Measurements from ENCODE around the gene POMP. TPM values are rescaled to one million over a fixed set of nuclear protein-coding genes. Genes with fewer than 3 reads are reported as not detected.
A peak's percentile ranks its signal among the peaks of the same experiment; 100 is the strongest.

POMP gene
- total RNA-seq, 3 donors from 2014 or later, result 56.9 to 68.4 (median 60.2) TPM

DNA sequence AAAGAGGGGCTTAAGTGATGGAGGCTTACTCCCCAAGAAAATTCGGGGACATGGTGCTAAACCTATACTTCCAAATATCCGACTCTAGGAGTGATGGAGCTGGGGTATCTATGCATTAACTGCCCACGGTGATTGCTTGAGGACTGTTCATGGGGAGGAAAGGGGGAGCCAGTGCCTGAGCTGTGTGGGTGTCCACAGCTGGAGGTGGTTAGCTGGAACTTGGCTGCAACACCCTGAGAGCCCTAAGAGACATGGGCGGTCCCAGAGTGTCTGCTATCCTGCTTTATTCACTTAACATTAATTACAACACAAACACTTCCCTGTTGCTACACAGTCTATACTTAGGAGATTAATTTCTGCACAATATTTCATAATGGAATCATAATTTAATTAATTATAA lies 28.1 kb upstream of the POMP start:
- Histone ChIP-seq H3K4me1 (ENCODE audit: low read depth) (no peaks in the 10 kb centered on the region), H3K9me3 (no peaks in the 10 kb centered on the region), H3K4me3 (no peak overlapping the region), H3K36me3 (ENCODE audit: low read depth) (no peaks in the 10 kb centered on the region)
- ATAC-seq (no peak), DNase-seq (no peak)
- intact Hi-C loops (cut with DNase I, micrococcal nuclease), result loop anchor here in 1 of 2 donors (10.0 kb wide), 1 partner anchor 306 kb away; no protein-coding TSS in a partner anchor
- TF ChIP-seq, protein P1, sequence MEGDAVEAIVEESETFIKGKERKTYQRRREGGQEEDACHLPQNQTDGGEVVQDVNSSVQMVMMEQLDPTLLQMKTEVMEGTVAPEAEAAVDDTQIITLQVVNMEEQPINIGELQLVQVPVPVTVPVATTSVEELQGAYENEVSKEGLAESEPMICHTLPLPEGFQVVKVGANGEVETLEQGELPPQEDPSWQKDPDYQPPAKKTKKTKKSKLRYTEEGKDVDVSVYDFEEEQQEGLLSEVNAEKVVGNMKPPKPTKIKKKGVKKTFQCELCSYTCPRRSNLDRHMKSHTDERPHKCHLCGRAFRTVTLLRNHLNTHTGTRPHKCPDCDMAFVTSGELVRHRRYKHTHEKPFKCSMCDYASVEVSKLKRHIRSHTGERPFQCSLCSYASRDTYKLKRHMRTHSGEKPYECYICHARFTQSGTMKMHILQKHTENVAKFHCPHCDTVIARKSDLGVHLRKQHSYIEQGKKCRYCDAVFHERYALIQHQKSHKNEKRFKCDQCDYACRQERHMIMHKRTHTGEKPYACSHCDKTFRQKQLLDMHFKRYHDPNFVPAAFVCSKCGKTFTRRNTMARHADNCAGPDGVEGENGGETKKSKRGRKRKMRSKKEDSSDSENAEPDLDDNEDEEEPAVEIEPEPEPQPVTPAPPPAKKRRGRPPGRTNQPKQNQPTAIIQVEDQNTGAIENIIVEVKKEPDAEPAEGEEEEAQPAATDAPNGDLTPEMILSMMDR (IDR thresholded peaks at IDR 0.05), result no peak

DNA sequence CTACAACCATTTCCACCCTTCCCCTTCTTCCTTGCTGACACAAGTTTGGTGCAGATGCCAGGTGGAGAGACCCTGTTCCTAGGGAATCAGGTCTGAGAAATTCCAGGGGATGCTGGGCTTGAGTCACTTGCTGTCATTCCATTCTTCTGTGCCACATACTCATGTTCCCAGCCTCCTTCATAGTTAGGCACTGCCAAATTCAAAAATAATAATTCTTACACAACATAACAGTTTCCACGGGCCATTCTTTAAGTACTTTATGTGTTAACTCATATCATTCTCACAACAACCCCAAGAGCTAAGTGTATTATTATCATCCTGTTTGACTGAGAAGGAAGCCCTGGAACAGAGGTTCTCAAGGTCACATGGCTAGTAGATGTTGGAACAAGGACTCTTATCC lies 27.1 kb upstream of the POMP start:
- Histone ChIP-seq H3K4me1 (ENCODE audit: low read depth) (no peaks in the 10 kb centered on the region), H3K9me3 (no peaks in the 10 kb centered on the region), H3K36me3 (ENCODE audit: low read depth) (no peaks in the 10 kb centered on the region), H3K4me3 (no peak overlapping the region)
- DNase-seq, result no peak
- no peak for ATAC-seq
- intact Hi-C loops (cut with DNase I, micrococcal nuclease), result loop anchor here in 1 of 2 donors (10.0 kb wide), 1 partner anchor 307 kb away; no protein-coding TSS in a partner anchor
- TF ChIP-seq, protein P1 (IDR thresholded peaks at IDR 0.05), result no peak

DNA sequence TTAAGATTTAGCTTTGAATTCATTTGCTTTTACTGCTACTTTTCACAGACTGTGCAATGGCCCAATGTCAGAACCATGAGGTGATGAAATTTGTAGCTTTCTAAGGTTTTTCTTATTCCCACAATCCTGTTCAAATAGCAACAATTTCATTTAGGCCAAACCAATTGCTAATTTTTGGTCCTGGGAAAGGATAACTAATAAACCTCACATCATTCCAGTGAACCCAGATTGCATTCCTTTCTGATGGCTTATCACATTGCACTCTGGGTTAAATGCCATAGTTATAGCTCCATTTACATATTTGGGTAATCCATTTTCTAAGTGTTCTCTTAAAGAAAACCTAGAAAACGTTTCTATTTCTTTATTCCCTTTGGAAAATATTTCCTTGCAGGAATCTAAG lies 22.9 kb upstream of the POMP start:
- Histone ChIP-seq H3K4me3 (no peak overlapping the region), H3K9me3 (no peaks in the 10 kb centered on the region), H3K36me3 (ENCODE audit: low read depth) (no peaks in the 10 kb centered on the region), H3K4me1 (ENCODE audit: low read depth) (no peaks in the 10 kb centered on the region)
- intact Hi-C loops (cut with DNase I, micrococcal nuclease), result loop anchor here (5.0 to 10.0 kb wide), 2 partner anchors 109 to 311 kb away; no protein-coding TSS in a partner anchor
- TF ChIP-seq, protein P1 (IDR thresholded peaks at IDR 0.05), result no peak
- no peak for DNase-seq
- no peak for ATAC-seq

DNA sequence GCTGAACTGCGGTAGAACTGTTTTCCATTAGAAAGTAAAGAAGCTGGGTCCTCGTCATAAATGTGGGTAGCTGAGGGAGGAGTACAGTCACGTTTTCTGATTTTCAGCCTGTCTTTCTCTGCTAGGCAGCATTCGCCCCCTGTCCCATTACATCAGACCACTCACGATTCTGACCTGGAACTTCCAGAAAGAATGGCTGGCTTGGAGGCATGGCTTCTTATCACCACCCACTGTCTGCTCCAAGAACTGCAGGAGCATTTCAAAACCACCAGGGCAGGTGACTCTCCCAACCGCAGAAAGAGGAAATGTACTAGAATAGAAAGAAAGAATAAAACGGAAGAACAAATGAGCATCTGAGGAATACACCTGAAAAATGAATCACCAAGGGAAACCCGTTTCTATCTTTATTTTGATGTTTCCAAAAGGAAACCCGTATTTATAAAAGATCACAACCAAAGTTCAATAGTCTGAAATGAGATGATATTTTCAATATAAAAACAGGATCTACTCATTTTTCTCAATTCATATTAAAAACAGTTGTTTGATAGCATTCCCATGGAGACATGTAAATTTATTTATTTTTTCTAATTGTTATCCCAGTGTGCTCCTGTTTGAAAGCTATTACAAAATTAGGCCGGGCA lies 22.1 kb upstream of the POMP start:
- no peak overlapping the region for H3K4me3 ChIP-seq
- intact Hi-C loops (cut with DNase I, micrococcal nuclease), result loop anchor here (5.0 to 10.0 kb wide), 2 partner anchors 109 to 312 kb away; no protein-coding TSS in a partner anchor
- DNase-seq, result peak in 2 of 3 donors; percentile 51 to 71
- H3K9me3 ChIP-seq, result no peaks in the 10 kb centered on the region
- ATAC-seq, result peak; percentile 96
- no peaks in the 10 kb centered on the region for H3K36me3 ChIP-seq (ENCODE audit: low read depth)
- no peaks in the 10 kb centered on the region for H3K4me1 ChIP-seq (ENCODE audit: low read depth)
- TF ChIP-seq, protein P1 (IDR thresholded peaks at IDR 0.05), result peak; percentile 86

DNA sequence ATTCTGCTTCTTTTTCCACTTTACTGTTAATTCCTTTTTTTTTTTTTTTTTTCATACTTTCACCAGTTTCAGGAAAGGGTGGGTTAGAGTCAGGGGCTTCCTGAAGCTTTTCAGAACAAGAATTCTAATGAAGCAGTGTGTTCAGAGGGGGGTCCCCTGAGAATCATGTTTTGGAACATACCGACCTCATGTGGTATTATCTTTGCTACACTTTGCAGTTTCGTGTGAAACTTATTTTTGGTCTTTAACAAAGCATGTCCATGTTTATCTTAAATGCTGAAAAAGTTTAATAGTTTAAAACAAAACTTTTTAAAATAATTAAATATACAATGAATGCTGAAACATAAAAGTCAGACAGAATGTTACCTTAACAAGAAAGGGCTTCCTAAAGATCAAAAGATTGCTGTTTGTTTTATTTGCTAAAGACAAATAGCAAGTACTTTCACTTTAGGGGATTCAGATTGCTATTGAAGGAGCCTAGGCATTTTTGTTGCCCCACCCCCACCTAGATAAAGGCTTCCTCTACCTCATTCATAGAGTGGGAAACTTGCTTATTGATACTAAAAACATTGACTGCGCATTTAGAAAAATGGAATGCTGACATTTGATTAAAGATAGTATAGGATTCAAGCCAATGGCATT lies 21.1 kb upstream of the POMP start:
- Histone ChIP-seq H3K4me1 (ENCODE audit: low read depth) (no peaks in the 10 kb centered on the region), H3K9me3 (no peaks in the 10 kb centered on the region), H3K36me3 (ENCODE audit: low read depth) (no peaks in the 10 kb centered on the region), H3K4me3 (no peak overlapping the region)
- peak; percentile 43 for ATAC-seq
- TF ChIP-seq, protein P1 (IDR thresholded peaks at IDR 0.05), result no peak
- intact Hi-C loops (cut with DNase I, micrococcal nuclease), result loop anchor here (5.0 to 10.0 kb wide), 2 partner anchors 111 to 313 kb away; no protein-coding TSS in a partner anchor
- DNase-seq, result no peak
